ENCODE measurements around the gene GRM1.
A peak's percentile ranks its signal among the peaks of the same experiment; 100 is the strongest.

The GRM1 gene

DNA sequence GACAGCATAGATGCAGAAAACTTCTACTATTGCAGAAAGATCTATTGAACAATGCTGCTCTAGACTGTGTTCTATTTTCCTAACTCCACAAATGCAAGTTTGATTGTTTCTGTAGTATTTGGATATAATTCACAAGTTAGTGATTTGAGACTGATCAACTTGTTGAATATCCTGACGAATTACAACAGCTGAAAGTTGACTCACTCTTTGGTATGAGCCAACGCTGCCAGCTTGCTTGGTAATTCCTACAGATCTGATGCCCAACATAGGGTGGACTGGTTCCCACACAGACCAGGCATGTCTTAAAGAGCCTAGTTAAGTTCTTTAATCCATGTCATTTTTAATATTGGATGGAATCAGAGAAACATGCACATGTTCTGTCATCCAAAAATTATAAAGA, 283.7 kb downstream of the GRM1 start:
- H3K4me3 ChIP-seq (replicated peaks; ENCODE audit: low read depth, low read length) = no peak overlapping the region
- no peak for DNase-seq (ENCODE audit: low read depth)
- TF ChIP-seq, protein P1, sequence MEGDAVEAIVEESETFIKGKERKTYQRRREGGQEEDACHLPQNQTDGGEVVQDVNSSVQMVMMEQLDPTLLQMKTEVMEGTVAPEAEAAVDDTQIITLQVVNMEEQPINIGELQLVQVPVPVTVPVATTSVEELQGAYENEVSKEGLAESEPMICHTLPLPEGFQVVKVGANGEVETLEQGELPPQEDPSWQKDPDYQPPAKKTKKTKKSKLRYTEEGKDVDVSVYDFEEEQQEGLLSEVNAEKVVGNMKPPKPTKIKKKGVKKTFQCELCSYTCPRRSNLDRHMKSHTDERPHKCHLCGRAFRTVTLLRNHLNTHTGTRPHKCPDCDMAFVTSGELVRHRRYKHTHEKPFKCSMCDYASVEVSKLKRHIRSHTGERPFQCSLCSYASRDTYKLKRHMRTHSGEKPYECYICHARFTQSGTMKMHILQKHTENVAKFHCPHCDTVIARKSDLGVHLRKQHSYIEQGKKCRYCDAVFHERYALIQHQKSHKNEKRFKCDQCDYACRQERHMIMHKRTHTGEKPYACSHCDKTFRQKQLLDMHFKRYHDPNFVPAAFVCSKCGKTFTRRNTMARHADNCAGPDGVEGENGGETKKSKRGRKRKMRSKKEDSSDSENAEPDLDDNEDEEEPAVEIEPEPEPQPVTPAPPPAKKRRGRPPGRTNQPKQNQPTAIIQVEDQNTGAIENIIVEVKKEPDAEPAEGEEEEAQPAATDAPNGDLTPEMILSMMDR (IDR thresholded peaks at IDR 0.05; ENCODE audit: low read length, missing control alignments) = no peak

DNA sequence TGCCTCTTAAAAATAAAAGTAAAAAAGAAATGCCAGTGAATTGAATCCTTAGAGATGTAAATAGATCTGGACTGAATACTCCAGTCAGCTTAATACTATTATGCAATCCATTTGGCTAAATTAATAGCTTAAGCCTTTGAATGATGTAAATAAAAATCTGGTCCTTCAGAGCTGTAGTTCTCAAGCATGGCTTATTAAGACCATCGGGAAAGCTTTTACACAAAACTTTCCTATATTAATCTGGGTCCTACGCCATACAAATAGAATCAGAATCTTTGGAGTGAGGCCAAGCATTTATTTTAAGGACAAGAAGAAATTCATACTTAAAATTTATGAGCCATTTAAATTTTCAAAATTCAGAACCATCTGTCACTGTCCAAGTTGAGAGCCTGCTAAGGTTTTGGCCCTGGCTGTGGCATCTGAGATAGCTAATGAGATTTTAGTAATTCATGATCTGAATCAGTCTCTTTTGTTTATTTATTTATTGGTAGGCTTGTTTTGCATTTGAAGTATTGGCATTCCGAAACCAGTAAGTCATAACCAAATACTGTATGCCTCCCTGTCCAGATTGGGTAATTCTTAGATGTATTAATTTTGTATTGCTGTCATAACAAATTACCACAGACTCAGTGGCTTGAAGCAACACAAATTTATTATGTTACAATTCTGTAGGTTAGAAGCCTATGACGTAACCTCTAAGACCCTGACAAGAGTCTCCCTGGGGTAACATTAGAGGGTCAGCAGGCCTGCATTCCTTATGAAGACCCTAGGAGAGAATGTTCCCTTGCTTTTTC, 286.7 kb downstream of the GRM1 start:
- DNase-seq (ENCODE audit: low read depth) = no peak
- TF ChIP-seq, protein P1 (IDR thresholded peaks at IDR 0.05; ENCODE audit: low read length, missing control alignments) = no peak
- no peak overlapping the region for H3K4me3 ChIP-seq (replicated peaks; ENCODE audit: low read depth, low read length)

DNA sequence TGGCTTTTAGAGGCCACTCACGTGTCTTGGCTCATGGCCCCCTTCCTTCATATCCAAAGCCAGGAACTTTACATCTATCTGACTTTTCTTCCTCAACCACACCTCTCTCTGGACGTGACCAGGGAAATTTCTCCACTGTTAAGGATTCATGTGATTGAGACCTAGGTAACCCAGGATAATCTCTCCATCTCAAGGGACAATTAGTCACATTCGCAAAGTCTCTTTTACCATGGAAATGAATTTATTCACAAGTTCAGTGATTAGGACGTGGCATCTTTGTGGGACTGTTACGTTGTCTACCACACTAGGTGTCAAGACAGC, 287.3 kb downstream of the GRM1 start:
- DNase-seq (ENCODE audit: low read depth) = no peak
- TF ChIP-seq, protein P1 (IDR thresholded peaks at IDR 0.05; ENCODE audit: low read length, missing control alignments) = no peak
- no peak overlapping the region for H3K4me3 ChIP-seq (replicated peaks; ENCODE audit: low read depth, low read length)

GRCh38 chr6:146331013-146331412, 302.2 kb downstream of the GRM1 start:
- no peak overlapping the region for H3K4me3 ChIP-seq (replicated peaks; ENCODE audit: low read depth, low read length)
- TF ChIP-seq, protein P1 (IDR thresholded peaks at IDR 0.05; ENCODE audit: low read length, missing control alignments) = no peak
- DNase-seq (ENCODE audit: low read depth) = no peak

DNA sequence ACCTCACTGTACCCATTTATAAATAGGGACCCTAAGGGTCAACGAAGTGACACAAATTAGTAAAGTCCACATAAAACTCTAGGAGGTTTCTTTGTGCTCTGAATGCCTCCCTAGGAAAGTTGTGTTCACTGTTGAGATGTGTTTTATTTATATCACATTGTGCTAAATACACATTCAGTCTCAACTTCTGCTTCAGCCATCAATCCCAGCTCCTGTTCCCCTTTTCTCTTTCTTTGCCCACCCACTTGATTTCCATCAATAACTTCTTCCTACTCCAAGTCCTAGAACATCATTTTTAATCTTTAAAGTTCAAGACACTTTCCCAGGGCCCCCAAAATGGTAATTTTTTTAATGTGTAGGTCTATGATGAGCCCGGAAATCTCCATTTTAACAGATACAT, 306.5 kb downstream of the GRM1 start:
- no peak for DNase-seq (ENCODE audit: low read depth)
- TF ChIP-seq, protein P1 (IDR thresholded peaks at IDR 0.05; ENCODE audit: low read length, missing control alignments) = no peak
- H3K4me3 ChIP-seq (replicated peaks; ENCODE audit: low read depth, low read length) = no peak overlapping the region

DNA sequence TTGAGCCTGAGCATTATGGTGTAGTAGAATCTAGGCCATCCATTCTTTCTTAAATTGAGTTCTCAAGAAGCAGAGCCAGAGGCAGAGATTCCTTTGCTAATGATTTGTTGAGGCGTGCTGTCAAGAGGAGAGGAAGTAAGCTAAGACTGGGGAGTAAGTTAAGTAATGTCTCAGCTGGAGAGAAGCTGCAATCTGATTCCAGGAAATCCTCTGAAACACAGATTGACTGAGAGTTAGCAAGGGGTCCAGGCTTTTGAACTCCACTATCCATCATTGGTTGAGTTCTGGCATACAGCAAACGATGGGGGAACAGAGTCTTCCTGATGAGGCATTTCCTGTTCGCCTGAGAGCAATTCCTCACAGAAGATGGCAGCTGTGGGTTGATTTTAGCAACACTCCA, 307.3 kb downstream of the GRM1 start:
- TF ChIP-seq, protein P1 (IDR thresholded peaks at IDR 0.05; ENCODE audit: low read length, missing control alignments) = no peak
- no peak overlapping the region for H3K4me3 ChIP-seq (replicated peaks; ENCODE audit: low read depth, low read length)
- DNase-seq (ENCODE audit: low read depth) = peak; percentile 59

DNA sequence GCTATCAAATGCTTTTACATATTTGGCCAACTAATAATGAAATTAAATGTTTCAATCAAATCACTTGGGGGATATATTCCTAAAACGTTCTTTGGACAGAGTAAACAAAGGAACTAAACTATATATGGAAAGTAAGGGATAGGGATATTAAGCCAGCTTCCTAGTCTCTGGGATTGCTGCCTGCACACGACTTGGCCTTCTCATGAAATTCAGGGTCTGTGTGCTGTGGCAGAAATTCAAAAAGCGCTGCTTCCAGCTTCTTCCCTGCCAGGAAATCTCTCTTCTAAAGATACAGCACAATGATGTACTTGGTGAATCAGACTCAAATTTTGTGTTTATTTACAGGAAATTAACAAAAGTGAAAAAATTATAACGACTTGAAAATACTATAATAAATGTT, 308.5 kb downstream of the GRM1 start:
- TF ChIP-seq, protein P1 (IDR thresholded peaks at IDR 0.05; ENCODE audit: low read length, missing control alignments) = no peak
- no peak overlapping the region for H3K4me3 ChIP-seq (replicated peaks; ENCODE audit: low read depth, low read length)
- peak; percentile 50 for DNase-seq (ENCODE audit: low read depth)

Data from fibroblast of pulmonary artery (primary cell).